Globus pallidus (tissue), 1 donor: Measurements from ENCODE around the gene ZNF439.
A peak's percentile ranks its signal among the peaks of the same experiment; 100 is the strongest.
"Not testable (repeated sequence)": the region's sequence is repeated elsewhere in the genome, so short reads cannot be mapped to it uniquely, and the experiment has no call there.

ENCODE experiments used
- DNase-seq: peaks from one replicate; pipeline ENCODE4 v3.0.0-alpha.2; 2015; ENCODE audit warnings: low spot score

The ZNF439 gene

GRCh38 chr19:11868188-11868587 is 19.7 kb downstream of the ZNF439 start:
- no peak for DNase-seq

- DNase-seq, result no peak
Observed at GRCh38 chr19:11872624-11873023, 24.1 kb downstream of the ZNF439 start.

GRCh38 chr19:11873762-11874161 is 25.2 kb downstream of the ZNF439 start:
- no peak for DNase-seq

GRCh38 chr19:11879687-11880266 is 31.3 kb downstream of the ZNF439 start:
- DNase-seq, result peak; percentile 4

- no peak for DNase-seq
Observed at GRCh38 chr19:11880598-11880997, 32.1 kb downstream of the ZNF439 start.

- DNase-seq, result peak; percentile 41
Observed at GRCh38 chr19:11881151-11881800, 32.8 kb downstream of the ZNF439 start.

- DNase-seq, result no peak
Observed at GRCh38 chr19:11882606-11883005, 34.1 kb downstream of the ZNF439 start.

- DNase-seq, result peak; percentile 1
Observed at GRCh38 chr19:11887234-11887610, 38.7 kb downstream of the ZNF439 start.

GRCh38 chr19:11887611-11888531 is 39.3 kb downstream of the ZNF439 start, which contains the start of gene ZNF69:
ZNF69 (plus strand) TSS chr19:11887782; CDS start chr19:11887924, 142 bp downstream.
- peak; percentile 80 for DNase-seq

GRCh38 chr19:11889901-11890300 is 41.4 kb downstream of the ZNF439 start:
- not testable (repeated sequence) for DNase-seq

- no peak for DNase-seq
Observed at GRCh38 chr19:11890634-11891033, 42.1 kb downstream of the ZNF439 start.

- DNase-seq, result no peak
Observed at GRCh38 chr19:11894851-11895250, 46.3 kb downstream of the ZNF439 start.

- DNase-seq, result no peak
Observed at GRCh38 chr19:11902228-11902627, 53.7 kb downstream of the ZNF439 start.

- no peak for DNase-seq
Observed at GRCh38 chr19:11905928-11906327, 57.4 kb downstream of the ZNF439 start.

- not testable (repeated sequence) for DNase-seq
Observed at GRCh38 chr19:11911937-11912336, 63.4 kb downstream of the ZNF439 start.

GRCh38 chr19:11914417-11915051 is 66.0 kb downstream of the ZNF439 start:
- DNase-seq, result not testable (repeated sequence)
